K562 (cell line): ENCODE measurements around the gene MYH2.

Experiments used
- BHLHE40 ChIP-seq: IDR thresholded peaks from 2 replicates; pipeline ENCODE4 v1.6.1; 2011; ENCODE audit warnings: low read length, improper control_type of control experiment
- BMI1 ChIP-seq: fragments of 150-350 bp; IDR thresholded peaks from 2 replicates; pipeline ENCODE4 v1.6.1; 2014; ENCODE audit warnings: low read length
- BRF2 ChIP-seq: IDR thresholded peaks from 3 replicates; pipeline ENCODE4 v1.6.1; 2011; ENCODE audit warnings: borderline replicate concordance, mild to moderate bottlenecking; ENCODE audit not compliant: insufficient read length, insufficient read depth
- CREB1 ChIP-seq, 2 experiments: sonication (generic) in 1 of 2; formaldehyde crosslinking in 1 of 2; IDR thresholded peaks; 2 replicates each; pipeline versions ENCODE4 v1.6.1 to v1.8.0; 2012 to 2022; ENCODE audit warnings: inconsistent platforms in 1 of 2, mild to moderate bottlenecking in 1 of 2, missing genetic modification reagents in 1 of 2, moderate library complexity in 1 of 2
- EZH2 ChIP-seq: IDR thresholded peaks from 2 replicates; pipeline ENCODE4 v1.6.1; 2012; ENCODE audit warnings: low read depth, mild to moderate bottlenecking, inconsistent platforms, low read length, borderline replicate concordance
- HDGF ChIP-seq: fragments of 450-650 bp; IDR thresholded peaks from 2 replicates; pipeline ENCODE4 v1.6.1; 2016
- HINFP ChIP-seq: fragments of 450-650 bp; conservative IDR thresholded peaks from 2 replicates; pipeline ENCODE4 v1.6.1; 2016; ENCODE audit warnings: missing genetic modification characterization, low read depth, mild to moderate bottlenecking, control low read depth, missing compliant biosample characterization
- POU5F1 ChIP-seq: fragments of 150-350 bp; IDR thresholded peaks from 2 replicates; pipeline ENCODE4 v1.6.1; 2014; ENCODE audit warnings: borderline replicate concordance, low read length, low read depth, mild to moderate bottlenecking; ENCODE audit not compliant: partially characterized antibody
- SMAD1 ChIP-seq: fragments of 150-350 bp; IDR thresholded peaks from 2 replicates; pipeline ENCODE4 v1.6.1; 2014; ENCODE audit warnings: low read length, low read depth; ENCODE audit not compliant: partially characterized antibody
- SRF ChIP-seq, 2 experiments: fragments of 250-450, 450-650 bp in 1 of 2; sonication (Bioruptor Pico) in 1 of 2; sonication (generic) in 1 of 2; formaldehyde crosslinking; IDR thresholded peaks; 2 replicates each; pipeline versions ENCODE4 v1.5.0 to v1.5.1; 2020 to 2022; ENCODE audit warnings: mild to moderate bottlenecking in 1 of 2, missing genetic modification reagents in 1 of 2
- TAF1 ChIP-seq: IDR thresholded peaks from 2 replicates; pipeline ENCODE4 v1.6.1; 2011; ENCODE audit warnings: mild to moderate bottlenecking, low read length, moderate library complexity; ENCODE audit not compliant: insufficient read depth, control insufficient read depth, severe bottlenecking; ENCODE audit errors: extremely low read depth
- ZNF668 ChIP-seq: fragments of 250-450 bp; sonication (Bioruptor Pico); IDR thresholded peaks from 2 replicates; pipeline ENCODE4 v1.8.0; 2022; ENCODE audit warnings: mild to moderate bottlenecking, inconsistent platforms
- ZZZ3 ChIP-seq: fragments of 450-650 bp; IDR thresholded peaks from 2 replicates; pipeline ENCODE4 v1.6.1; 2016; ENCODE audit warnings: antibody characterized with exemption, mild to moderate bottlenecking, moderate library complexity
- TF ChIP-seq, protein P1 (sequence below), 3 experiments: IDR thresholded peaks in 2 of 3; conservative IDR thresholded peaks in 1 of 3; 2 replicates each; pipeline ENCODE4 v1.5.1; 2011 to 2012; ENCODE audit warnings: low read length in 3 of 3, mild to moderate bottlenecking in 3 of 3, control low read depth in 2 of 3, improper control_type of control experiment in 1 of 3, inconsistent platforms in 1 of 3, low read depth in 1 of 3, mixed read lengths in 1 of 3, moderate library complexity in 1 of 3; ENCODE audit not compliant: insufficient read depth in 2 of 3

- TF ChIP-seq, protein P1, sequence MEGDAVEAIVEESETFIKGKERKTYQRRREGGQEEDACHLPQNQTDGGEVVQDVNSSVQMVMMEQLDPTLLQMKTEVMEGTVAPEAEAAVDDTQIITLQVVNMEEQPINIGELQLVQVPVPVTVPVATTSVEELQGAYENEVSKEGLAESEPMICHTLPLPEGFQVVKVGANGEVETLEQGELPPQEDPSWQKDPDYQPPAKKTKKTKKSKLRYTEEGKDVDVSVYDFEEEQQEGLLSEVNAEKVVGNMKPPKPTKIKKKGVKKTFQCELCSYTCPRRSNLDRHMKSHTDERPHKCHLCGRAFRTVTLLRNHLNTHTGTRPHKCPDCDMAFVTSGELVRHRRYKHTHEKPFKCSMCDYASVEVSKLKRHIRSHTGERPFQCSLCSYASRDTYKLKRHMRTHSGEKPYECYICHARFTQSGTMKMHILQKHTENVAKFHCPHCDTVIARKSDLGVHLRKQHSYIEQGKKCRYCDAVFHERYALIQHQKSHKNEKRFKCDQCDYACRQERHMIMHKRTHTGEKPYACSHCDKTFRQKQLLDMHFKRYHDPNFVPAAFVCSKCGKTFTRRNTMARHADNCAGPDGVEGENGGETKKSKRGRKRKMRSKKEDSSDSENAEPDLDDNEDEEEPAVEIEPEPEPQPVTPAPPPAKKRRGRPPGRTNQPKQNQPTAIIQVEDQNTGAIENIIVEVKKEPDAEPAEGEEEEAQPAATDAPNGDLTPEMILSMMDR (IDR thresholded peaks at IDR 0.05 in 2 of 3, conservative IDR thresholded peaks at IDR 0.05 in 1 of 3; ENCODE audit: insufficient read depth in 2 of 3, low read depth in 1 of 3, low read length in 3 of 3) = no peak
- TF ChIP-seq HINFP (tag) (no peak), ZZZ3 (no peak), SRF (CRISPR knock-in tag; IDR thresholded peaks at IDR 0.05) (no peak), ZNF668 (CRISPR knock-in tag) (no peak), TAF1 (no peak), CREB1 (IDR thresholded peaks at IDR 0.05) (no peak), CREB1 (CRISPR knock-in tag; IDR thresholded peaks at IDR 0.05) (no peak), BHLHE40 (no peak), SMAD1 (no peak), HDGF (no peak), BMI1 (no peak), POU5F1 (no peak), EZH2 (no peak), BRF2 (no peak)
These were observed 36.6 kb downstream of the MYH2 start for GRCh38 chr17:10512856-10513255.
